ENCODE measurements around the gene PATJ. TPM values are rescaled to one million over a fixed set of nuclear protein-coding genes. Genes with fewer than 3 reads are reported as not detected.

The PATJ gene
- polyA plus RNA-seq, 1 donor (not counting 4 experiments of a cell fraction or from before 2014, with no cell fraction given): 28.1 TPM

DNA sequence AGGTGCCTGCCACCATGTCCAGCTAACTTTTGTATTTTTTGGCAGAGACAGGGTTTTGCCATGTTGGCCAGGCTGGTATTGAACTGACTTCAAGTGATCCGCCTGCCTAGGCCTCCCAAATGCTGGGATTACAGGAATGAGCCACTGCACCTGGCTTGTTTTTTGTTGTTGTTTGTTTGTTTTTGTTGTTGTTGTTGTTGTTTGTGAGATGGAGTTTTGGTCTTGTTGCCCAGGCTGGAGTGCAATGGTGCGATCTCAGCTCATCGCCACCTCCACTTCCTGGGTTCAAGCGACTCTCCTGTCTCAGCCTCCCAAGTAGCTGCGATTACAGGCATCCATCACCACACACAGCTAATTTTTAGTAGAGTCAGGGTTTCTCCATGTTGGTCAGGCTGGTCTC, 445.3 kb downstream of the PATJ start:
- TF ChIP-seq, protein P1, sequence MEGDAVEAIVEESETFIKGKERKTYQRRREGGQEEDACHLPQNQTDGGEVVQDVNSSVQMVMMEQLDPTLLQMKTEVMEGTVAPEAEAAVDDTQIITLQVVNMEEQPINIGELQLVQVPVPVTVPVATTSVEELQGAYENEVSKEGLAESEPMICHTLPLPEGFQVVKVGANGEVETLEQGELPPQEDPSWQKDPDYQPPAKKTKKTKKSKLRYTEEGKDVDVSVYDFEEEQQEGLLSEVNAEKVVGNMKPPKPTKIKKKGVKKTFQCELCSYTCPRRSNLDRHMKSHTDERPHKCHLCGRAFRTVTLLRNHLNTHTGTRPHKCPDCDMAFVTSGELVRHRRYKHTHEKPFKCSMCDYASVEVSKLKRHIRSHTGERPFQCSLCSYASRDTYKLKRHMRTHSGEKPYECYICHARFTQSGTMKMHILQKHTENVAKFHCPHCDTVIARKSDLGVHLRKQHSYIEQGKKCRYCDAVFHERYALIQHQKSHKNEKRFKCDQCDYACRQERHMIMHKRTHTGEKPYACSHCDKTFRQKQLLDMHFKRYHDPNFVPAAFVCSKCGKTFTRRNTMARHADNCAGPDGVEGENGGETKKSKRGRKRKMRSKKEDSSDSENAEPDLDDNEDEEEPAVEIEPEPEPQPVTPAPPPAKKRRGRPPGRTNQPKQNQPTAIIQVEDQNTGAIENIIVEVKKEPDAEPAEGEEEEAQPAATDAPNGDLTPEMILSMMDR (optimal IDR thresholded peaks at IDR 0.05 in 1 of 3, IDR thresholded peaks at IDR 0.05 in 1 of 3, conservative IDR thresholded peaks at IDR 0.05 in 1 of 3; ENCODE audit: extremely low read depth in 1 of 3, insufficient read depth in 2 of 3, low read length in 3 of 3): no peak
- no peak for TF ChIP-seq EZH2 (IDR thresholded peaks at IDR 0.05; ENCODE audit: low read length)
- no peaks in the 10 kb centered on the region for H3K36me3 ChIP-seq (ENCODE audit: control insufficient read depth in 2 of 2, extremely low read depth in 1 of 2, insufficient read depth in 2 of 2, low read length in 2 of 2)
- H3K9ac ChIP-seq (ENCODE audit: control insufficient read depth, extremely low read depth, insufficient read depth, low read length): no peak overlapping the region
- H3K27ac ChIP-seq (ENCODE audit: control insufficient read depth, insufficient read depth, low read length): no peak overlapping the region
- no peak overlapping the region for H3K4me3 ChIP-seq (ENCODE audit: control insufficient read depth in 2 of 3, extremely low read depth in 1 of 3, insufficient read depth in 2 of 3, low read depth in 1 of 3, low read length in 3 of 3)
- no peaks in the 10 kb centered on the region for H3K9me3 ChIP-seq (ENCODE audit: control insufficient read depth, low read depth, low read length)
- FAIRE-seq (no peak), DNase-seq (ENCODE audit: low read depth, low spot score) (no peak)
- no peaks in the 10 kb centered on the region for H3K79me2 ChIP-seq (ENCODE audit: control insufficient read depth, insufficient read depth, low read length)
- no peak overlapping the region for H2AFZ ChIP-seq (ENCODE audit: control insufficient read depth, low read length)
- H3K4me2 ChIP-seq (ENCODE audit: control insufficient read depth, extremely low read depth, insufficient read depth, low read depth, low read length): no peak overlapping the region
- no peaks in the 10 kb centered on the region for H3K27me3 ChIP-seq (ENCODE audit: control insufficient read depth, extremely low read depth, insufficient read depth, low read length)
- H3K9me1 ChIP-seq (ENCODE audit: control insufficient read depth, extremely low read depth, insufficient read depth, low read length): no peaks in the 10 kb centered on the region
- H4K20me1 ChIP-seq (ENCODE audit: control insufficient read depth, extremely low read depth, insufficient read depth, low read length): no peaks in the 10 kb centered on the region
- no peaks in the 10 kb centered on the region for H3K4me1 ChIP-seq (ENCODE audit: control insufficient read depth, extremely low read depth, insufficient read depth, low read length)
- dilution Hi-C loops (cut with MboI; ENCODE audit: extremely low pct_ligation_motif_present, low sequenced_read_pairs): no loop called here

GRCh38 chr1:62188111-62188510, 445.8 kb downstream of the PATJ start:
- DNase-seq (ENCODE audit: low read depth, low spot score) (no peak), FAIRE-seq (no peak)
- Histone ChIP-seq H3K4me2 (ENCODE audit: control insufficient read depth, extremely low read depth, insufficient read depth, low read depth, low read length) (no peak overlapping the region), H3K9me3 (ENCODE audit: control insufficient read depth, low read depth, low read length) (no peaks in the 10 kb centered on the region), H3K9me1 (ENCODE audit: control insufficient read depth, extremely low read depth, insufficient read depth, low read length) (no peaks in the 10 kb centered on the region), H3K36me3 (ENCODE audit: control insufficient read depth in 2 of 2, extremely low read depth in 1 of 2, insufficient read depth in 2 of 2, low read length in 2 of 2) (no peaks in the 10 kb centered on the region), H3K9ac (ENCODE audit: control insufficient read depth, extremely low read depth, insufficient read depth, low read length) (no peak overlapping the region), H3K4me3 (ENCODE audit: control insufficient read depth in 2 of 3, extremely low read depth in 1 of 3, insufficient read depth in 2 of 3, low read depth in 1 of 3, low read length in 3 of 3) (no peak overlapping the region), H4K20me1 (ENCODE audit: control insufficient read depth, extremely low read depth, insufficient read depth, low read length) (no peaks in the 10 kb centered on the region), H3K79me2 (ENCODE audit: control insufficient read depth, insufficient read depth, low read length) (no peaks in the 10 kb centered on the region), H3K27ac (ENCODE audit: control insufficient read depth, insufficient read depth, low read length) (no peak overlapping the region), H3K4me1 (ENCODE audit: control insufficient read depth, extremely low read depth, insufficient read depth, low read length) (no peaks in the 10 kb centered on the region), H3K27me3 (ENCODE audit: control insufficient read depth, extremely low read depth, insufficient read depth, low read length) (no peaks in the 10 kb centered on the region), H2AFZ (ENCODE audit: control insufficient read depth, low read length) (no peak overlapping the region)
- dilution Hi-C loops (cut with MboI; ENCODE audit: extremely low pct_ligation_motif_present, low sequenced_read_pairs): no loop called here
- TF ChIP-seq EZH2 (IDR thresholded peaks at IDR 0.05; ENCODE audit: low read length): no peak
- TF ChIP-seq, protein P1 (optimal IDR thresholded peaks at IDR 0.05 in 1 of 3, IDR thresholded peaks at IDR 0.05 in 1 of 3, conservative IDR thresholded peaks at IDR 0.05 in 1 of 3; ENCODE audit: extremely low read depth in 1 of 3, insufficient read depth in 2 of 3, low read length in 3 of 3): no peak

Measured in keratinocyte (primary cell).